ENCODE measurements around the gene MCTP2. TPM values are rescaled to one million over a fixed set of nuclear protein-coding genes. Genes with fewer than 3 reads are reported as not detected.
"Not testable (repeated sequence)": the region's sequence is repeated elsewhere in the genome, so short reads cannot be mapped to it uniquely, and the experiment has no call there.

The MCTP2 gene
- polyA plus RNA-seq, 1 experiment = 9.5 TPM

- ChIA-PET CTCF (no interaction called here), POLR2A (no interaction called here)
- DNase-seq (ENCODE audit: low read depth) = no peak
- no peaks in the 10 kb centered on the region for H3K36me3 ChIP-seq (ENCODE audit: control insufficient read depth, insufficient read depth, low read length)
- no peak overlapping the region for H3K4me3 ChIP-seq (ENCODE audit: low read depth, low read length)
- no peaks in the 10 kb centered on the region for H3K27me3 ChIP-seq (ENCODE audit: control insufficient read depth, insufficient read depth, low read length)
- no peak for TF ChIP-seq CTCF (IDR thresholded peaks at IDR 0.05; ENCODE audit: insufficient read depth, low read depth, low read length)
These were observed 247.4 kb downstream of the MCTP2 start for GRCh38 chr15:94478763-94479162.

- ChIA-PET POLR2A (no interaction called here), CTCF (no interaction called here)
- Histone ChIP-seq H3K4me3 (ENCODE audit: low read depth, low read length) (no peak overlapping the region), H3K36me3 (ENCODE audit: control insufficient read depth, insufficient read depth, low read length) (no peaks in the 10 kb centered on the region), H3K27me3 (ENCODE audit: control insufficient read depth, insufficient read depth, low read length) (no peaks in the 10 kb centered on the region)
- no peak for DNase-seq (ENCODE audit: low read depth)
- TF ChIP-seq CTCF (IDR thresholded peaks at IDR 0.05; ENCODE audit: insufficient read depth, low read depth, low read length) = no peak
These were observed 249.0 kb downstream of the MCTP2 start for GRCh38 chr15:94480289-94480834.

GRCh38 chr15:94485148-94485719, 253.9 kb downstream of the MCTP2 start:
- no peak overlapping the region for H3K4me3 ChIP-seq (ENCODE audit: low read depth, low read length)
- H3K36me3 ChIP-seq (ENCODE audit: control insufficient read depth, insufficient read depth, low read length) = no peaks in the 10 kb centered on the region
- no peaks in the 10 kb centered on the region for H3K27me3 ChIP-seq (ENCODE audit: control insufficient read depth, insufficient read depth, low read length)
- POLR2A ChIA-PET = no interaction called here
- CTCF ChIA-PET = no interaction called here
- TF ChIP-seq CTCF (IDR thresholded peaks at IDR 0.05; ENCODE audit: insufficient read depth, low read depth, low read length) = no peak
- DNase-seq (ENCODE audit: low read depth) = no peak

GRCh38 chr15:94487635-94488034, 256.3 kb downstream of the MCTP2 start:
- H3K4me3 ChIP-seq (ENCODE audit: low read depth, low read length) = no peak overlapping the region
- no peaks in the 10 kb centered on the region for H3K36me3 ChIP-seq (ENCODE audit: control insufficient read depth, insufficient read depth, low read length)
- no peak for DNase-seq (ENCODE audit: low read depth)
- TF ChIP-seq CTCF (IDR thresholded peaks at IDR 0.05; ENCODE audit: insufficient read depth, low read depth, low read length) = no peak
- H3K27me3 ChIP-seq (ENCODE audit: control insufficient read depth, insufficient read depth, low read length) = no peaks in the 10 kb centered on the region
- ChIA-PET POLR2A (no interaction called here), CTCF (no interaction called here)

GRCh38 chr15:94493176-94493575, 261.8 kb downstream of the MCTP2 start:
- CTCF ChIA-PET = no interaction called here
- no peaks in the 10 kb centered on the region for H3K27me3 ChIP-seq (ENCODE audit: control insufficient read depth, insufficient read depth, low read length)
- TF ChIP-seq CTCF (IDR thresholded peaks at IDR 0.05; ENCODE audit: insufficient read depth, low read depth, low read length) = no peak
- H3K36me3 ChIP-seq (ENCODE audit: control insufficient read depth, insufficient read depth, low read length) = no peaks in the 10 kb centered on the region
- no peak for DNase-seq (ENCODE audit: low read depth)
- no peak overlapping the region for H3K4me3 ChIP-seq (ENCODE audit: low read depth, low read length)
- POLR2A ChIA-PET = no interaction called here

- H3K27me3 ChIP-seq (ENCODE audit: control insufficient read depth, insufficient read depth, low read length); DNase-seq (ENCODE audit: low read depth); POLR2A ChIA-PET; CTCF ChIA-PET; H3K4me3 ChIP-seq (ENCODE audit: low read depth, low read length); H3K36me3 ChIP-seq (ENCODE audit: control insufficient read depth, insufficient read depth, low read length): not testable (repeated sequence)
These were observed 262.2 kb downstream of the MCTP2 start for GRCh38 chr15:94493586-94493985.

Data from BJ (cell line).